Left ventricle myocardium inferior (tissue), 1 donor: Measurements from ENCODE around the gene TSPAN14. TPM values are rescaled to one million over a fixed set of nuclear protein-coding genes. Genes with fewer than 3 reads are reported as not detected.

ENCODE experiments used
- DNase-seq: peaks from one replicate; pipeline ENCODE4 v3.0.0-alpha.2; 2020
- H3K27ac ChIP-seq: fragments of 200-600 bp; replicated peaks from 2 replicates; pipeline ENCODE4 v1.8.0; 2021
- H3K27me3 ChIP-seq: fragments of 200-600 bp; 2 replicates; pipeline ENCODE4 v1.8.0; 2021; ENCODE audit warnings: low read depth
- H3K36me3 ChIP-seq: fragments of 200-600 bp; 2 replicates; pipeline ENCODE4 v1.8.0; 2021
- H3K4me1 ChIP-seq: fragments of 200-600 bp; 2 replicates; pipeline ENCODE4 v1.8.0; 2021
- H3K4me3 ChIP-seq: fragments of 200-600 bp; 2 replicates; pipeline ENCODE4 v1.8.0; 2021; ENCODE audit warnings: mild to moderate bottlenecking, moderate library complexity
- H3K9me3 ChIP-seq: fragments of 200-600 bp; replicated peaks from 2 replicates; pipeline ENCODE4 v1.8.0; 2021
- intact Hi-C: fragments of 100-400 bp; cut with micrococcal nuclease; formaldehyde crosslinking; loops from one replicate; pipeline ENCODE4 v1.11.0; 2022
- total RNA-seq: library from RNA; stranded (reverse); fragmentation: NEBNext Ultra II Directional; extraction: Animal tissue kit (Norgen Biotek cat#: 25700); gene quantifications from one replicate; pipeline ENCODE4 v1.2.1, GENCODE V29; 2021
- TF ChIP-seq, protein P1 (sequence below): fragments of 200-600 bp; IDR thresholded peaks from 2 replicates; pipeline ENCODE4 v1.8.0; 2021; ENCODE audit warnings: antibody characterized with exemption, mild to moderate bottlenecking, borderline replicate concordance
- donor health status: DM: no; HTN: yes; CAD: no; lungs with severe emphysema.

The TSPAN14 gene
- total RNA-seq, 1 donor from 2014 or later = 33.4 TPM

DNA sequence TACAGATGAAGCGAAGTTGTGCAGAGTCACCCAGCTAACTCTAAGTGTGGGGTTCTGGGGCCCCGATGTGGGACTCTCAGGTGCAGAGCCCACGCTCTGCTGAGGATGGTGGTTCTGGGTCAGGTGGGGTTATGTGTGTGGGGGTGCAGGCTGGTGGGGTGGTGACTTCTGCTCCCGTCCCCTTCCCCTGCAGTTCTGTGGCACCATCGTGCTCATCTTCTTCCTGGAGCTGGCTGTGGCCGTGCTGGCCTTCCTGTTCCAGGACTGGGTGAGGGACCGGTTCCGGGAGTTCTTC, 54.9 kb downstream of the TSPAN14 start:
- Histone ChIP-seq H3K27me3 (no peaks in the 10 kb centered on the region), H3K27ac (peak overlapping the region; percentile 91), H3K9me3 (no peaks in the 10 kb centered on the region), H3K4me3 (peak overlapping the region; percentile 27), H3K36me3 (peaks cover 67% of the 10 kb centered on the region), H3K4me1 (peaks cover 95% of the 10 kb centered on the region)
- intact Hi-C loops = loop anchor here (5.0 kb wide), 1 partner anchor 67 kb away; no protein-coding TSS in a partner anchor
- TF ChIP-seq, protein P1, sequence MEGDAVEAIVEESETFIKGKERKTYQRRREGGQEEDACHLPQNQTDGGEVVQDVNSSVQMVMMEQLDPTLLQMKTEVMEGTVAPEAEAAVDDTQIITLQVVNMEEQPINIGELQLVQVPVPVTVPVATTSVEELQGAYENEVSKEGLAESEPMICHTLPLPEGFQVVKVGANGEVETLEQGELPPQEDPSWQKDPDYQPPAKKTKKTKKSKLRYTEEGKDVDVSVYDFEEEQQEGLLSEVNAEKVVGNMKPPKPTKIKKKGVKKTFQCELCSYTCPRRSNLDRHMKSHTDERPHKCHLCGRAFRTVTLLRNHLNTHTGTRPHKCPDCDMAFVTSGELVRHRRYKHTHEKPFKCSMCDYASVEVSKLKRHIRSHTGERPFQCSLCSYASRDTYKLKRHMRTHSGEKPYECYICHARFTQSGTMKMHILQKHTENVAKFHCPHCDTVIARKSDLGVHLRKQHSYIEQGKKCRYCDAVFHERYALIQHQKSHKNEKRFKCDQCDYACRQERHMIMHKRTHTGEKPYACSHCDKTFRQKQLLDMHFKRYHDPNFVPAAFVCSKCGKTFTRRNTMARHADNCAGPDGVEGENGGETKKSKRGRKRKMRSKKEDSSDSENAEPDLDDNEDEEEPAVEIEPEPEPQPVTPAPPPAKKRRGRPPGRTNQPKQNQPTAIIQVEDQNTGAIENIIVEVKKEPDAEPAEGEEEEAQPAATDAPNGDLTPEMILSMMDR = no peak
- DNase-seq = no peak

DNA sequence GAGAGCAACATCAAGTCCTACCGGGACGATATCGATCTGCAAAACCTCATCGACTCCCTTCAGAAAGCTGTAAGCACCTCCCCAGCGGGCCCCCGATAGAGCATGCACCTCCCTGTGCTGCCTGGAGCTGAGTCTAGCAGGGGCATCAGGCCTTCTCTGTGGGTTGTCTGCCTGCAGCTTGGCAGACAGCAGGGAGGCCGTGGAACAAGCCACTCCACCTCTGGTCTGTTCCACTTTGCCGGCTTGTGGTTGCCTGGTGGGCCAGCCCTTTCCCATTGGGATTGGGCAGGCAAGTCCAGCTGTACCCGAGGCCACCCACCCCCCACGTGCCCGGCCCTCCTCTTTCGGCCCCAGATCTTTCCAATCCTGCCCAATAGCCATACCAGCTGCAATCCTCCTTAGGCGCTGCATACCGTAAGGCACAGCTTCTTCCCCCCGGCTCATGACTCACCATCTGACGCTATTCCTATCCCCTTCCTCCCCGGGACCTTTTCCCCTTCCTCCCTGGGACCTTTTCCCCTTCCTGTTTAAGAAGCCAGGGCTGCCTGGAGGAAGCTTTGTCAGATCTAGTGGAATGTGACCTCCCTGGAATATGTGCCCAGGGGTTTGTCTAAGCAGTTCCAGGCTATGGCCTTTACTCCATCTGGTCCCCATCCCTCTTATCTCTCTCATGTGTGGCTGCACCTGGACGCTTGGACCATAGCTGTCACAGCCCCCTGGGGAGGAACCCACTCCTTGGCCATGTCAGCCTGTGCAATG, 55.5 kb downstream of the TSPAN14 start:
- intact Hi-C loops = loop anchor here (5.0 kb wide), 1 partner anchor 67 kb away; no protein-coding TSS in a partner anchor
- DNase-seq = peak; percentile 43
- peak overlapping the region; percentile 27 for H3K4me3 ChIP-seq
- H3K9me3 ChIP-seq = no peaks in the 10 kb centered on the region
- peaks cover 94% of the 10 kb centered on the region for H3K4me1 ChIP-seq
- H3K27ac ChIP-seq = peak overlapping the region; percentile 91
- TF ChIP-seq, protein P1 = no peak
- H3K27me3 ChIP-seq = no peaks in the 10 kb centered on the region
- H3K36me3 ChIP-seq = peaks cover 73% of the 10 kb centered on the region

DNA sequence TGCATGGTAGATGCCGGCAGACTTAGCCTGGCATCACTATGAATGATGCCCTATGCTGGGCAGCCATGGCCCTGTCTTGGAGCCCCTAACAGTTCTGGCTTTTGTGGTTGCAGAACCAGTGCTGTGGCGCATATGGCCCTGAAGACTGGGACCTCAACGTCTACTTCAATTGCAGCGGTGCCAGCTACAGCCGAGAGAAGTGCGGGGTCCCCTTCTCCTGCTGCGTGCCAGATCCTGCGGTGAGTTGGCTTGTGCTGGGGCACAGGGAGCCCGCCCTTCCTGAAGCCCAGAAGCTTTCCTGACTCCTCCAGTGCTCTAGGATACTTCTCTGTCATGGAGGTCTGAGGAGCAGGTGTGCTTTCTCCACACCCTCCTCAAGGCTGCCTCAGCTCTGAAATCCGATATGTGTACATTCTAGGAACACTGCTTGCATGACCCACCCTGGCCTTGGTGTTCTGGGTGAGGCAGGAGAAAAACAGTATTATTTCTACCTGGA, 58.0 kb downstream of the TSPAN14 start:
- Histone ChIP-seq H3K27ac (peak overlapping the region; percentile 46), H3K9me3 (no peaks in the 10 kb centered on the region), H3K4me3 (no peak overlapping the region), H3K27me3 (no peaks in the 10 kb centered on the region), H3K4me1 (peaks cover 92% of the 10 kb centered on the region), H3K36me3 (peaks cover 91% of the 10 kb centered on the region)
- intact Hi-C loops = no loop called here
- TF ChIP-seq, protein P1 = no peak
- no peak for DNase-seq

DNA sequence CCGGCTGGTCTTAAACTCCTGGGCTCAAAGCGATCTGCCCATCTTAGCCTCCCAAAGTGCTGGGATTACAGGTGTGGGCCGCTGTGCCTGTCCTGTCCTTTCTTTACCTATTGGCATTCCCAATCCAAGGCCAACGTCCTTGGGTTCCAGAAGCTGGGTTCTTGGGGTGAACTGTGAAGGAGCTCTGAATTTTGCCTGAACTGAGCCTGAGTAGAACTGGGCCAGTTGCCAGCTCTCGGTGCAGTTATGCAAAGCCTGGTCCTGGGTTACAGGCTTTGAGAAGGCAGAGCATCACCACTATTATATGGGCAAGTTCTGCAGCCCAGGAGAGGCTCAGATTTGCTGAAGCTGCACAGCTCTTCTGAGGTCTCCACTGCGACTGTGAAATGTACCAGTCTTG, 59.0 kb downstream of the TSPAN14 start:
- Histone ChIP-seq H3K27me3 (no peaks in the 10 kb centered on the region), H3K4me1 (peaks cover 92% of the 10 kb centered on the region), H3K36me3 (peaks cover 94% of the 10 kb centered on the region), H3K9me3 (no peaks in the 10 kb centered on the region), H3K27ac (peak overlapping the region; percentile 46), H3K4me3 (no peak overlapping the region)
- TF ChIP-seq, protein P1 = no peak
- intact Hi-C loops = no loop called here
- DNase-seq = no peak

DNA sequence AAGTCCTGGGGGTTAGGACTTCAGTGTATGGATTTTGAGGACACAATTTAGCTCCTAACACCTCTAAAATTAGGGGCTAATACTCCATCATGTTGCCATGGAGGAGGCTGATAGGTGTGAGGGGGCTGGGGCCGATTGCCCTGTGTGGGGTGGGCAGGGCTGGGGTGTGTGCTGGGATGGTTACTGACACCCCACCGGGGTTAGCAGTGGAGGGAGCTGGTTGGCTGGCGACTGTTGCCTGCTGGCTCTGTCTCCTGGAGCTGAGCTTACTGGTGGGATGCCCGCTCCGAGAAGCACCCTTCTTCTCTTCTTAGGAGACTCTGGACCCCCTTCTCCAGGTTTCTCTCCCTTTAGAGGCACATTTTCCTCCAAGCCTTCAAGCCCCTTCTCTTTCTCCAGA, 61.4 kb downstream of the TSPAN14 start:
- Histone ChIP-seq H3K36me3 (peaks cover 92% of the 10 kb centered on the region), H3K27me3 (no peaks in the 10 kb centered on the region), H3K27ac (peak overlapping the region; percentile 82), H3K4me1 (peaks cover 94% of the 10 kb centered on the region), H3K9me3 (no peaks in the 10 kb centered on the region), H3K4me3 (no peak overlapping the region)
- intact Hi-C loops = no loop called here
- DNase-seq = no peak
- TF ChIP-seq, protein P1 = no peak
